Thyroid gland (tissue), 4 donors: ENCODE measurements around the gene DSC2. TPM values are rescaled to one million over a fixed set of nuclear protein-coding genes. Genes with fewer than 3 reads are reported as not detected.

Experiments
- DNase-seq, 2 donors: peaks; one replicate each; pipeline ENCODE4 v3.0.0-alpha.2; 2019
- H3K27ac ChIP-seq, 3 donors: fragments of 200-600 bp; sonication (generic); 1 replicate in 2 of 3; 2 replicates in 1 of 3; pipeline ENCODE4 v1.5.1; 2016 to 2019; ENCODE audit warnings: mild to moderate bottlenecking in 1 of 3, moderate library complexity in 1 of 3
- H3K27me3 ChIP-seq: fragments of 200-600 bp; sonication (generic); one replicate; pipeline ENCODE4 v1.5.1; 2019
- H3K36me3 ChIP-seq, 2 donors: fragments of 200-600 bp; sonication (generic); one replicate each; pipeline ENCODE4 v1.5.1; 2016 to 2019
- H3K4me1 ChIP-seq, 2 donors: fragments of 200-600 bp; sonication (generic); one replicate each; pipeline ENCODE4 v1.5.1; 2017 to 2019
- H3K4me3 ChIP-seq, 3 donors: fragments of 200-600 bp; sonication (generic); replicated peaks in 1 of 3; 1 replicate in 2 of 3; 2 replicates in 1 of 3; pipeline ENCODE4 v1.5.1; 2016; ENCODE audit warnings: mild to moderate bottlenecking in 1 of 3
- H3K9me3 ChIP-seq: fragments of 200-600 bp; sonication (generic); one replicate; pipeline ENCODE4 v1.5.1; 2017
- CTCF ChIP-seq, 6 experiments: fragments of 200-600 bp in 3 of 6; fragments of 450-650 bp in 3 of 6; sonication (generic) in 3 of 6; IDR thresholded peaks; one replicate each; pipeline ENCODE4 v1.5.1; 2016 to 2019; ENCODE audit warnings: antibody characterized with exemption in 6 of 6, mild to moderate bottlenecking in 2 of 6, inconsistent platforms in 1 of 6, moderate library complexity in 1 of 6
- POLR2A ChIP-seq, 2 donors: fragments of 450-650 bp; IDR thresholded peaks; one replicate each; pipeline ENCODE4 v1.6.1; 2017; ENCODE audit warnings: antibody characterized with exemption in 2 of 2, mild to moderate bottlenecking in 2 of 2, moderate library complexity in 1 of 2
- WGBS, 2 donors: methylation state at CpG; one replicate each; pipeline ENCODE4 v1.1.5; 2017; 5-methylcytosine and 5-hydroxymethylcytosine counted together
- intact Hi-C: fragments of 100-400 bp; cut with DNase I; formaldehyde crosslinking; loops from one replicate; pipeline ENCODE4 v1.15.1; 2023
- total RNA-seq, 4 donors: library from RNA; depleted of rRNA; stranded (reverse); fragments of >200 nt; gene quantifications; one replicate each; pipeline ENCODE4 v1.2.3, GENCODE V29; 2016

Gene DSC2
- total RNA-seq, 4 donors from 2014 or later, result 7.0 to 11.7 (median 7.5) TPM

- no peak for DNase-seq
- TF ChIP-seq CTCF (IDR thresholded peaks at IDR 0.05) (no peak), POLR2A (IDR thresholded peaks at IDR 0.05) (no peak)
- Histone ChIP-seq H3K4me1 (peaks cover 0 to 7% of the 10 kb centered on the region in 2 donors), H3K9me3 (no peaks in the 10 kb centered on the region), H3K4me3 (no peak overlapping the region), H3K27ac (no peak overlapping the region), H3K36me3 (no peaks in the 10 kb centered on the region), H3K27me3 (no peaks in the 10 kb centered on the region)
- intact Hi-C loops, result loop anchor here (10.0 kb wide), 1 partner anchor 122 kb away; no protein-coding TSS in a partner anchor
- 87 to 89% methylated on average over 2 of the region's 2 CpGs for WGBS, 2 donors
Measured at GRCh38 chr18:31102941-31103340, 720 bp upstream of the DSC2 start.

- peak overlapping the region; percentile 45 to 73 (median 66) for H3K27ac ChIP-seq
- no peaks in the 10 kb centered on the region for H3K36me3 ChIP-seq
- TF ChIP-seq POLR2A (IDR thresholded peaks at IDR 0.05), result peak in 1 of 2 donors; percentile 44
- no peak for TF ChIP-seq CTCF (IDR thresholded peaks at IDR 0.05)
- peak; percentile 71 to 80 for DNase-seq
- H3K9me3 ChIP-seq, result no peaks in the 10 kb centered on the region
- peaks cover 0 to 7% of the 10 kb centered on the region in 2 donors for H3K4me1 ChIP-seq
- peak overlapping the region; percentile 10 to 56 (median 48) for H3K4me3 ChIP-seq
- H3K27me3 ChIP-seq, result no peaks in the 10 kb centered on the region
- intact Hi-C loops, result loop anchor here (10.0 kb wide), 1 partner anchor 123 kb away; no protein-coding TSS in a partner anchor
- 3 to 4% methylated on average over 32 to 55 of the region's 72 CpGs for WGBS, 2 donors
Measured at GRCh38 chr18:31101183-31102024, 817 bp downstream of the DSC2 start.

GRCh38 chr18:31100436-31101182, 1.6 kb downstream of the DSC2 start:
- WGBS, 2 donors, result 21 to 23% methylated on average over 23 of the region's 23 CpGs
- intact Hi-C loops, result loop anchor here (10.0 kb wide), 1 partner anchor 124 kb away; no protein-coding TSS in a partner anchor
- peak overlapping the region in 2 of 3 donors; percentile 66 to 73 for H3K27ac ChIP-seq

GRCh38 chr18:31099450-31100230, 2.6 kb downstream of the DSC2 start:
- DNase-seq, result no peak
- H3K4me3 ChIP-seq, result no peak overlapping the region
- H3K27ac ChIP-seq, result no peak overlapping the region
- no peaks in the 10 kb centered on the region for H3K9me3 ChIP-seq
- H3K36me3 ChIP-seq, result no peaks in the 10 kb centered on the region
- TF ChIP-seq CTCF (IDR thresholded peaks at IDR 0.05) (no peak), POLR2A (IDR thresholded peaks at IDR 0.05) (no peak)
- no peaks in the 10 kb centered on the region for H3K27me3 ChIP-seq
- 92 to 98% methylated on average over 10 of the region's 10 CpGs for WGBS, 2 donors
- intact Hi-C loops, result loop anchor here (10.0 kb wide), 1 partner anchor 125 kb away; no protein-coding TSS in a partner anchor
- peaks cover 0 to 7% of the 10 kb centered on the region in 2 donors for H3K4me1 ChIP-seq

More at GRCh38 chr18:31100436-31101182, 1.6 kb downstream of the DSC2 start:
- Histone ChIP-seq H3K4me3 (peak overlapping the region in 2 of 3 donors; percentile 48 to 56), H3K36me3 (no peaks in the 10 kb centered on the region), H3K27me3 (no peaks in the 10 kb centered on the region), H3K9me3 (no peaks in the 10 kb centered on the region), H3K4me1 (peaks cover 0 to 7% of the 10 kb centered on the region in 2 donors)
- DNase-seq, result peak; percentile 2 to 7
- no peak for TF ChIP-seq POLR2A (IDR thresholded peaks at IDR 0.05)
- TF ChIP-seq CTCF (IDR thresholded peaks at IDR 0.05), result no peak
